LNCAP (cell line): Measurements from ENCODE around the gene GLIS1.

ENCODE experiments used
- TF ChIP-seq, protein P1 (sequence below): fragments of 450-650 bp; IDR thresholded peaks from 2 replicates; pipeline ENCODE4 v1.5.1; 2017; ENCODE audit warnings: mild to moderate bottlenecking

Gene GLIS1

DNA sequence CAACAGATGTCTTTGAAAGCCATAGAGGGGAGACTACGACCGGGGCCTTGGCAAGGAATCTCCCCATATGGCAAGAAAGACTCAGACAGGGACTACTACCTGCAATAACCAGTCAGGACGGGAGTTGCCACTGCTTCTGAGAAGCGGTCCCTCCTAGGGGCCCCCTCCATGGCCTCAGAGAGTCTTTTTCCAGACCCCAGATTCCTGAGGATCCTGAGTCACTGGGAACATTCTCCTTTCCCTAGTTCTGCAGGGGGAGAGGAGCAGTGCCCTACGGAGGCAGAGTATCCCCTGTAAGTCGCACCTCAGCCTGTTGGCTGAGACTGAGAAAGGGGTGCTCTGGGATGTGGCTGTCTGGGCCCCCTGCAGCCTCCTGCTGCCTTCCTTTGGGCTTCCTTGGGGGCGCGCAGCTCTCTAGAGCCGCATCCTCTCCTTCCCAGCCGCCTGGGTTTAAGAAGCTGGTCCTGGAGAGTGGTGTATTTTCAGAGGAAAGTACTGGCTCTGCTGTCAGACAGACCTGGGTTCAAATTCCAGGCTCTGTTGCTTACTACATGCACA is 7.8 kb downstream of the GLIS1 start:
- TF ChIP-seq, protein P1, sequence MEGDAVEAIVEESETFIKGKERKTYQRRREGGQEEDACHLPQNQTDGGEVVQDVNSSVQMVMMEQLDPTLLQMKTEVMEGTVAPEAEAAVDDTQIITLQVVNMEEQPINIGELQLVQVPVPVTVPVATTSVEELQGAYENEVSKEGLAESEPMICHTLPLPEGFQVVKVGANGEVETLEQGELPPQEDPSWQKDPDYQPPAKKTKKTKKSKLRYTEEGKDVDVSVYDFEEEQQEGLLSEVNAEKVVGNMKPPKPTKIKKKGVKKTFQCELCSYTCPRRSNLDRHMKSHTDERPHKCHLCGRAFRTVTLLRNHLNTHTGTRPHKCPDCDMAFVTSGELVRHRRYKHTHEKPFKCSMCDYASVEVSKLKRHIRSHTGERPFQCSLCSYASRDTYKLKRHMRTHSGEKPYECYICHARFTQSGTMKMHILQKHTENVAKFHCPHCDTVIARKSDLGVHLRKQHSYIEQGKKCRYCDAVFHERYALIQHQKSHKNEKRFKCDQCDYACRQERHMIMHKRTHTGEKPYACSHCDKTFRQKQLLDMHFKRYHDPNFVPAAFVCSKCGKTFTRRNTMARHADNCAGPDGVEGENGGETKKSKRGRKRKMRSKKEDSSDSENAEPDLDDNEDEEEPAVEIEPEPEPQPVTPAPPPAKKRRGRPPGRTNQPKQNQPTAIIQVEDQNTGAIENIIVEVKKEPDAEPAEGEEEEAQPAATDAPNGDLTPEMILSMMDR = no peak

DNA sequence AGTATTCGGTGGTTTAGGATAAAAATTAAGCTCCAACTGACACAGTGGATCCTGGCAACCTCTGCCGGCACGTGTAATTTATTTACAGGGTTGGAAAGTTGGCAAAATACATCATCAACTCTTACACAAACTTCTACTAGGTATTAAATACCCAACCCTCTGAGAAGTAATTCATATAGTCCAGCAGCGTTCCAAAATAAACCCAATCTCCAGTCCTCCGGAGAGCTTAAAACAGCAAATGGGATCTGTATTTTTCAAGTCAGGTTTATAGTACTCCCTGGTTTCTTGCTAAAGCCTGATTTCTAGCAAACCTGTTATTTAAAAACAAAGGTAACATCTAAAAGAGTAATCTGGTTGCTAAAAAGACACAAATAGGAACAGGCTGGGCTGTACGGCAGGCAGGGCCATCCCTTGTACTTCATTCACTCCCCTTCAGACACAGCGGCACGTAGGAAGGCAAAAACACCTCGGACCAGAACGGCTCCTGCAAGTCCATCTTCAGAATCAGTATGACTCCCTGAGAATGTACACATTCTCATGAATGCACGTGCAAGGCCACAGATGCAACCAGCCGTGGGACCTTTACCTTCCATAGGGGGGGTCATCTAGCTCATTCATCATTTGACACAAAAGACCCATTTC is 8.6 kb downstream of the GLIS1 start:
- TF ChIP-seq, protein P1 = no peak

DNA sequence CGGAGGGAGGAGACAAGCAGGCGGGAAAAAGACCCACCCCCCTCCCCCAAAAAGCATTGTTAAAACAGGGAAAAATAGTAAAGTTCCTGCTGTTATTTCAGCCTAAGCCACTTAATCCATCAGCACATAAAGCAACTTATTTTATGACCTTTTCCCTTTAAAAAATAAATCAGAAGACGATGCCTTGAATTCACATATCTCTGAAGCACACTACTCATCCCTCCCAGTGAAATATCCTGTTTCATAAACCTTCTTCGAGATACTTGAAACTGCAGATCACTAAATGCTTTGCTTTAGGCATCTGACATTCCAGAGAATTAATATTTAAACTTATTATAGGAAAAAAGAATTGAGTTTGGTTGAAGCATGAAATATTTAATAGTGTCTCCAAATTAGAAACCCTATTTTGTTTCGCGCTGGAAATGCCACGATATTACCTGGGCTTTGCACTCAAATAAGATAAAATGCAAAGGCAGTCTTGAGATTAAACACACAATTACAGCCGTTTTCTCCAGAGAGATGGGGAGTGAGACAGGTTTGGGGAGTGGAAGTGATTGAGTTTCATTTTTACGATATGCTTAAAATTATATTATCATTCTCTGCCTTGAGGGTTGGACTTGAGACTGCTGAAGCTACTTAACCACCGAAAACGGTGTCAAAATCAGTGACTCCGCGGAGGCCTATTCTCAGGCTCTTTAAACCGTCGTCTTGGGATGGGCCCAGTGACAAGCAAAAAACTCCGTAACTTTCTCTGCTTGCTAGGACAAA is 9.3 kb downstream of the GLIS1 start:
- TF ChIP-seq, protein P1 = no peak

DNA sequence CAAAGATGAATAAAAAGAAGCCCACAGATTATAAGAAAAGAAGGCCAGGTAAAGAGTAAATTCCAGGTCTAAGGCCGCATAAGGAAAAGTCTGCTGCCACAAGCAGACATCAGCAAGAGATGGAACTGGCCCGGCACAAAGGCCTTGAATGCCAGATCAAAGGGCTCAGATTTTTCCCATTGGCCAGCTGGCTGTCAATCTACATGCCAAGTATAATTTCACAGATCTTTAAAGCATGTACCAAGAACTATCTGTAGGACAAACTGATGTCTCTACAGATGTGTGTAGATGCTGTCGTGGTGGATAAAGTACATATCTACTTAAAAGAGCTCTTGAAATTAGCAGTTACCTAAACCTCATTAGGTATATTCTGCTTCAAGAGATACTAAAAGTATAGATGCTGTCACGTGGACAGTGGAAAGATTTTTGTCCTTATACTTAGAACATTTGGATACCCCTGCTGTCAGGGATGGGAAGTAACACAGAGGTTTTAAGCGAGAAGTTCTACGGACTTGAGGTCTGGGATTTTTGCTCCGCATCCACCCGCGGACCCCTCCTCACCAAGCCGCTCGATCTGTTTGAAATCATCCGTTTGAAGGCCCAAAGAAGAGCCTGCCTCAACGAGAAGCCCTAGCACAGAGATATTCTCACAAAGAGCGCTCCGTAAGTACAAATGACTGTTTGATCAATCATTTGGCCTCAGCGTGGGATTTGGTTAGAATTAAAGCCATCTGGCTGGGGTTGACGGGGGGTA is 10.1 kb downstream of the GLIS1 start:
- TF ChIP-seq, protein P1 = no peak

DNA sequence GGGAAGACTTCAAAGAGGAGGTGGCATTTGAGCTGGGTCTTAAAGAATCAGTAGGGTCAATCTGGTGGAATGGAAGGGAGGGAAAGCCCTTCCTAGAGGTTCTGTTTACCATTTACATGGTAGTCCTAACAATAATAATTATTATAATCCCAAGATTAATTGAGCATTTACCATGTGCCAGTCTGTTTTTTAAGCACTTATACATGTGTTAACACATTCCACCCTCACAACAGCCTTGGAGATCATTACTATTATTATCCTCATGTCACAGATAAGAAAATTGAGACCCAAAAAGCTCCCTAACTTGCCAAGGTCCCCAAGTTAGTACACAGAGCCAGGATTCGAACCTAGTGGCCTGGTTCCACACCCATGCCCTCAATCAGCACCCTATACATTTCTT is 10.8 kb downstream of the GLIS1 start:
- TF ChIP-seq, protein P1 = no peak

DNA sequence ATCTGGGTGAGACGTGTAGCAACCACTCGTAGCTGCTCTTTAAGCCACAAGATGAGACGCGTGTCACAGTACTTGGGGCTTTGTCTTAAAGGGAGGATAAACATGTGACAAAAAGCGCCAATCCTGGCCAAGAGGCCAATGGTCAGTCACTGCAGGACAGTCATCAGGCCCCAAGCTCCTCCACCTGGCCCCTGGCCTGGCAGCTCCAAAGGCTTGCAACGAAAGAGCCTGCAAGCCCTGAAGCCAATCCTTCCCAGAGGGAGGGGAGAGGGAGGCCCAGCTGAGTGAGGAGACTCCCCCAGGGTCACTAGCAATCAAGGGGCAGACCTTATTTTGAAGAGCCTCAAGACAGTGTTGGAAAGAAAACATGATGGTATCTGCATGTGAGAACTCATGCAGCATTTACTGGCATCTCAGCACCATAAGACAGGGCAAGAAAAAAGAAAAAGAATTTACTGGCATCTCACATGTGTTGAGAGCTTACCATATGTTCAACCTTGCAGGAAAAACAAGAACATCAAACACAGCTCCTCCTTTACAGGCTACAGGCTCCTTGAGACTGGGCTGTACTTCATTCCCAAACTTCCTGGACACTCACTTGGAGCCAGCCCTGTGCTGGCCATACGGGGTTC is 11.4 kb downstream of the GLIS1 start:
- TF ChIP-seq, protein P1 = no peak

DNA sequence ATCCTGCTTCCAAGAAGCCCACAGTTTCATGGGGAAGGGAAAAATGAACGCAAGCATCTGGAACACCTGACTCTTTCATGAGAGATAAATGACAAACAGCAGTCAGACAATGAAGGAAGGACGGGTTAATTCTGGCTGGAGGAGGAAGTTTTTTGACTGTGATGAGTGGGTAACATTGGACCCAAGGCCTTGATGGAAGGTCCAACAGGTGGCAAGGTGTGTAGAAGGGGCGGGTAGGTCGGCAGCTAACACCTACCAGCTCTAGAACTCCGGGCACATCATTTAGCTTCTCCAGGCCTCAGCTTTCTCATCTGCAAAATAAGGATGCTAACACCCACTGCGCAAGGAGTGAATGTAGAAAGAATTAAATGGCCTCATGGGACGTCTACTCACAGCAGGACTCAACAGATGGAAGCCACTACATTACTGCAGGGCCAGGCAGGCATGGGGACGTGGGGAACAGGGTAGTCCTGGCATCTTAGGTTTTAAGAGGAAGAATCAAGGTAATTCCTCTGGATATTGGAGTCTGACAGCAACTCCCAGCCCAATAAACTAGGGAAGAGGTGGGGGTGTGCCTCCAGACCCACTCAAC is 12.9 kb downstream of the GLIS1 start:
- TF ChIP-seq, protein P1 = no peak
